Gastroesophageal sphincter (tissue), 4 donors: ENCODE measurements around the gene DNAH8. TPM values are rescaled to one million over a fixed set of nuclear protein-coding genes. Genes with fewer than 3 reads are reported as not detected.

ENCODE experiments used
- ATAC-seq: fragments of 150-250 bp; one replicate; pipeline ENCODE4 v1.9.1; 2016; ENCODE audit warnings: mild to moderate bottlenecking, moderate library complexity
- H3K27ac ChIP-seq, 4 donors: fragments of 200-600 bp; sonication (generic) in 3 of 4; 1 replicate in 3 of 4; 2 replicates in 1 of 4; pipeline ENCODE4 v1.5.1; 2016 to 2019
- H3K27me3 ChIP-seq: fragments of 200-600 bp; sonication (generic); one replicate; pipeline ENCODE4 v1.5.1; 2019
- H3K36me3 ChIP-seq, 2 donors: fragments of 200-600 bp; sonication (generic); one replicate each; pipeline ENCODE4 v1.5.1; 2019; ENCODE audit warnings: control low read depth in 1 of 2
- H3K4me1 ChIP-seq, 3 donors: fragments of 200-600 bp; sonication (generic); 1 replicate in 2 of 3; 2 replicates in 1 of 3; pipeline ENCODE4 v1.5.1; 2016 to 2019; ENCODE audit warnings: control low read depth in 2 of 3
- H3K4me3 ChIP-seq, 2 donors: fragments of 200-600 bp; sonication (generic); one replicate each; pipeline ENCODE4 v1.5.1; 2019; ENCODE audit warnings: mild to moderate bottlenecking in 1 of 2, moderate library complexity in 1 of 2
- H3K9me3 ChIP-seq, 3 donors: fragments of 200-600 bp; sonication (generic); one replicate each; pipeline ENCODE4 v1.5.1; 2017 to 2019; ENCODE audit warnings: control low read depth in 2 of 3
- EP300 ChIP-seq: sonication (generic); formaldehyde crosslinking; IDR thresholded peaks from one replicate; pipeline ENCODE4 v1.6.1; 2017; ENCODE audit warnings: antibody characterized with exemption, mild to moderate bottlenecking
- POLR2A ChIP-seq, 2 donors: fragments of 450-650 bp; IDR thresholded peaks; one replicate each; pipeline ENCODE4 v1.6.1; 2017; ENCODE audit warnings: antibody characterized with exemption in 2 of 2, mild to moderate bottlenecking in 2 of 2, moderate library complexity in 1 of 2
- POLR2AphosphoS5 ChIP-seq: sonication (generic); formaldehyde crosslinking; IDR thresholded peaks from one replicate; pipeline ENCODE4 v1.6.1; 2017; ENCODE audit warnings: antibody characterized with exemption
- WGBS, 2 donors: methylation state at CpG; one replicate each; pipeline ENCODE4 v1.1.5; 2018; ENCODE audit warnings: low coverage in 1 of 2; 5-methylcytosine and 5-hydroxymethylcytosine counted together
- total RNA-seq, 4 donors: library from RNA; depleted of rRNA; stranded (reverse); fragments of >200 nt; gene quantifications; one replicate each; pipeline ENCODE4 v1.1.0, GENCODE V29; 2016
- TF ChIP-seq, protein P1 (sequence below), 4 experiments: fragments of 200-600 bp in 2 of 4; fragments of 450-650 bp in 2 of 4; sonication (generic) in 1 of 4; IDR thresholded peaks; one replicate each; pipeline ENCODE4 v1.5.1; 2017 to 2019; ENCODE audit warnings: antibody characterized with exemption in 4 of 4, mild to moderate bottlenecking in 2 of 4, moderate library complexity in 2 of 4

The DNAH8 gene
- total RNA-seq, 4 donors from 2014 or later: not detected

DNA sequence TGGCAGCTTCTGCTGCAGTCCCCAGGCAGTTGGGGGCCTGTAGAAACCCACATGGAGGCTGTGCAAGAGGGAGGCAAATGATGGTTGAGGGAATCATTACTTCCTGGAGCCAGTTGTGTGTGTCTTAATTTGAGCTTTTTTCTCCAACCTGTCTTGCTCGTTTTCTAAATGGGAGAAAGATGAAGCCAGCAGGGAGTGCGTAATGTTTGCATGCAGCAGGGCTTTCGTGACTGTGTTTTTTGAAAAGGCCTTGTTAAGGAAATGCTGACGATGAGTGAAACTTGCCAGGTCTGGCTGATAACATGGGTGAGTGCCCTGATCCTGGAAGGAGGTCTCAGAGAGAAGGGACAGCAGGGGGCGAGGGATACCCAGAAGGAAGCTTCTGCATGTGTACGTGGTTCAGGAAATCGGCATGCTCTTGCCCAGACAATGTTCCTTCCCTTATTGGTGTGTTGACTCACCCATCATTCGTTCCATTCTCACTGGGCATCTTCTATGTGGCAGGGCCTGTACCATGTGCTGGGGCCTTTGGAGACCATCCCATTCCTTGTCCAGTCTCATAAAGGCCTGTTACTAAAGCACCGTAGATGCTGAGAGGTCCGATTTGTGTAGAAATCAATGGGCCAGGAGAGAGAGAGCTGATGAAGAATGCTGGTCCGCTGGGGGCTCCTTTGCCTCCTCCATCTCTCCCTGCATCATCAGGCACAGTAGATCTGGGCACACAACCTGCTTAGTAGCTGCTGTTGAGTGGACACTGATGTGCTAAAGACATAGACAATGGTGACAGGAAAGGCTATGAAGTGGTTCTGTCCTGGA, 360.9 kb downstream of the DNAH8 start:
- no peak overlapping the region for H3K4me3 ChIP-seq
- TF ChIP-seq EP300 (no peak), POLR2AphosphoS5 (no peak), POLR2A (IDR thresholded peaks at IDR 0.05) (no peak)
- TF ChIP-seq, protein P1, sequence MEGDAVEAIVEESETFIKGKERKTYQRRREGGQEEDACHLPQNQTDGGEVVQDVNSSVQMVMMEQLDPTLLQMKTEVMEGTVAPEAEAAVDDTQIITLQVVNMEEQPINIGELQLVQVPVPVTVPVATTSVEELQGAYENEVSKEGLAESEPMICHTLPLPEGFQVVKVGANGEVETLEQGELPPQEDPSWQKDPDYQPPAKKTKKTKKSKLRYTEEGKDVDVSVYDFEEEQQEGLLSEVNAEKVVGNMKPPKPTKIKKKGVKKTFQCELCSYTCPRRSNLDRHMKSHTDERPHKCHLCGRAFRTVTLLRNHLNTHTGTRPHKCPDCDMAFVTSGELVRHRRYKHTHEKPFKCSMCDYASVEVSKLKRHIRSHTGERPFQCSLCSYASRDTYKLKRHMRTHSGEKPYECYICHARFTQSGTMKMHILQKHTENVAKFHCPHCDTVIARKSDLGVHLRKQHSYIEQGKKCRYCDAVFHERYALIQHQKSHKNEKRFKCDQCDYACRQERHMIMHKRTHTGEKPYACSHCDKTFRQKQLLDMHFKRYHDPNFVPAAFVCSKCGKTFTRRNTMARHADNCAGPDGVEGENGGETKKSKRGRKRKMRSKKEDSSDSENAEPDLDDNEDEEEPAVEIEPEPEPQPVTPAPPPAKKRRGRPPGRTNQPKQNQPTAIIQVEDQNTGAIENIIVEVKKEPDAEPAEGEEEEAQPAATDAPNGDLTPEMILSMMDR (IDR thresholded peaks at IDR 0.05): no peak
- H3K27me3 ChIP-seq: no peaks in the 10 kb centered on the region
- H3K9me3 ChIP-seq: no peaks in the 10 kb centered on the region
- H3K4me1 ChIP-seq: no peaks in the 10 kb centered on the region
- WGBS, 2 donors: 61 to 74% methylated on average over 6 to 8 of the region's 11 CpGs
- no peak overlapping the region for H3K27ac ChIP-seq
- no peaks in the 10 kb centered on the region for H3K36me3 ChIP-seq
- no peak for ATAC-seq

- no peak for ATAC-seq
- no peak overlapping the region for H3K27ac ChIP-seq
- WGBS, 2 donors: 75 to 82% methylated on average over 5 to 8 of the region's 9 CpGs
- no peaks in the 10 kb centered on the region for H3K36me3 ChIP-seq
- TF ChIP-seq POLR2AphosphoS5 (no peak), POLR2A (IDR thresholded peaks at IDR 0.05) (no peak), EP300 (no peak)
- TF ChIP-seq, protein P1 (IDR thresholded peaks at IDR 0.05): no peak
- no peaks in the 10 kb centered on the region for H3K4me1 ChIP-seq
- no peak overlapping the region for H3K4me3 ChIP-seq
- no peaks in the 10 kb centered on the region for H3K27me3 ChIP-seq
- no peaks in the 10 kb centered on the region for H3K9me3 ChIP-seq
Observed at GRCh38 chr6:39076623-39077535, 361.8 kb downstream of the DNAH8 start.

- H3K4me1 ChIP-seq: no peaks in the 10 kb centered on the region
- H3K27ac ChIP-seq: no peak overlapping the region
- no peak for ATAC-seq
- H3K4me3 ChIP-seq: no peak overlapping the region
- peaks cover 6% of the 10 kb centered on the region for H3K27me3 ChIP-seq
- no peaks in the 10 kb centered on the region for H3K9me3 ChIP-seq
- WGBS, 2 donors: 60 to 79% methylated on average over 2 to 3 of the region's 11 CpGs
- TF ChIP-seq EP300 (no peak), POLR2AphosphoS5 (no peak), POLR2A (IDR thresholded peaks at IDR 0.05) (no peak)
- TF ChIP-seq, protein P1 (IDR thresholded peaks at IDR 0.05): no peak
- no peaks in the 10 kb centered on the region for H3K36me3 ChIP-seq
Observed at GRCh38 chr6:39077882-39078594, 362.9 kb downstream of the DNAH8 start.

DNA sequence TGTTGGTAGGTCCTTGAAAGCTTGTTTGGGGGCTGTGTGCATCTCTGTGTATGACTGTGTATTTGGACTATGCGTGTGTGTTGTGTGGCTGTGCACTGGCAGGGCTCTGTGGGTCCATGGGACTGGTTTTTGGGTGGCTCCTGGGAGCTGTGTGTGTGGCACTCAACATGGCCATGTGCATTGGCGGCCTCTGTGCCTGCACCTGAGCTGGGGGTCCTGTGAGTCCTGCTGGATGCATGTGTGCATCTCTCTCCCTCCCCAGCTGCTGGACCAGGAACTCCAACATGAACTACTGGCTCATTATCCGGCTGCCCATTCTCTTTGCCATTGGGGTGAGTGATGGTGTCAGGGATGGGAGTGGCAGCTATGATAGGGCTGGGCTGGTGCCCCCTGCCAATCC, 363.6 kb downstream of the DNAH8 start:
- H3K4me1 ChIP-seq: no peaks in the 10 kb centered on the region
- WGBS, 2 donors: no CpG with 5 or more reads among the region's 3 CpGs
- H3K4me3 ChIP-seq: no peak overlapping the region
- no peak for ATAC-seq
- no peaks in the 10 kb centered on the region for H3K9me3 ChIP-seq
- H3K27ac ChIP-seq: no peak overlapping the region
- H3K36me3 ChIP-seq: no peaks in the 10 kb centered on the region
- TF ChIP-seq POLR2A (IDR thresholded peaks at IDR 0.05) (no peak), EP300 (no peak), POLR2AphosphoS5 (no peak)
- TF ChIP-seq, protein P1 (IDR thresholded peaks at IDR 0.05): no peak
- peaks cover 12% of the 10 kb centered on the region for H3K27me3 ChIP-seq
